NCI-H128 (cell line): ENCODE data around the gene IQSEC1.

ENCODE experiments used
- DNase-seq: peaks from one replicate; lab custom pipeline; 2025; ENCODE audit not compliant: unreplicated experiment; lab: John Stamatoyannopoulos, UW

Gene IQSEC1

DNA sequence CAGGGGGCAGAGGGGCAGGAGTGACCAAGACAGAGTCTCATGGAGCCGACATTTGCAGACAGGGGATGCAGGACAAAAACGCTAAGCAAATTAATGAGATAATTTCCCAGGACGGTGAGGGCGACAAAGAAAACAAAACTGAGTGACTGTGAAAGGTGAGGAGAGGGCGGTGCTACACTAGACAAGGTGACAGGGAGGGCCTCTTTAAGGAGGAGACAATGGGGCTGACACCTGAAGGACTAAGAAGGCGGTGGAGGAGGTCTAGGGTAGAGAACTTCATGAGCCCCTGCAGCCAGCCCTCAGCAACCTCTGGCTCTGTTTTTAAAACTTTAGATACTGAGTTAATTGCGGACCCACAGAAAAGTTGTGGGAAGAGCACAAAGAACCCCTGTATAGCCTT, 41.6 kb downstream of the IQSEC1 start:
- no peak for DNase-seq

DNA sequence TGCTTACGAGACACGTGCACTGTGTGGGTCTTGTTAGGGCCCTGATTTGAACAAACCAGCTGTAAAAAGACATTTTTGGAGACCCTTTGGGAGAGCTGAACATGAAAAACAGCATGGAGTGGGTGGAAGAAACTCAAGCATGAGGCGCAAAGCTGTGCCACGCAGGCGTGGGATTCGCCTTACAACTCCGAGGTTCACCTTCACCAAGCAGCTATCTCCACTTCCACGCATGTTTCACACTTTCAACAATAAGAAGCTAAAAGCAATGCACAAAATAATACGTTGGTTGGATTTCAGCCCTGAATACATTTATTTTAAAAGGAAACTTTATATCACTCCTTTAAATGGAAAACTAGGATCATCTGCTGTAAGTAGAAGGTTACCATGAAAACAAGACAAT, 42.5 kb downstream of the IQSEC1 start:
- DNase-seq, result no peak

DNA sequence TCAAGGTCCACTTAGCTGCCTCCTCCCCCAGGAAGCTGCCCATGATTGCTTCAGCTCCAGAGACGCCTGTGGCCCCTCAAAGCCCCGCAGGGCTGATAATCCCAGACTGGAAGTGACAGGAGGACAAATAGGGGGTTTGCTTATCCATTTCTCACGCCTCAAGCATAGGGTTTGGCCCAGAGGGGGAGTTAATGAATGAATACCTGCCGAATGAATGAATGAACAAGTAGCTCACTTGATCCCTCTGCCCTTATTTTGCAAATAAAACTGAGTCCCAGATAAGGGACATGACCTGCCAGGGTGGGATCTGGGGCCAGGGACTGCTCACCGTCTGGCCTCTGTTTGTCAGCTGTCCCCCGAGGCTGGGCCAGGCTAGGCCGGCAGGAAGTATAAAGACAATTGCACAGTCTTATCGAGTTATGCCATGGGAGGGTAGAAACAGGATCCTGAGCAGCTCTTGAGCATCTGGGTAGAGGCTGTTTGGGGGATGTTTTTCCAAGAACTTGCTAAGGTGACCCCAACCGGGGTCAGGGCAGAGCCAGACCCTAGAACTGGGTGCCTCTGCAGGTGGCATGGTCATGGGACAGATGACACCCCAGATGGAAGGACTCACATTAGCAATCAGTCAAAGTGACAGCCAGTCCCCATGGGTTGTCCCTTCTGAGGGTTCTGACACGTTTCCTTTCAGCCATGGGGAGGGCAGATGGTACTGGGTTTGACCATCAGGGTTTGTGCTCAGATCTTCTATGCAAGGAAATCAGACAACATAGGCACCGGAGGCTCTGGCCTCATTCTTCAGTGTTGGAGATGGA, 45.0 kb downstream of the IQSEC1 start:
- no peak for DNase-seq

DNA sequence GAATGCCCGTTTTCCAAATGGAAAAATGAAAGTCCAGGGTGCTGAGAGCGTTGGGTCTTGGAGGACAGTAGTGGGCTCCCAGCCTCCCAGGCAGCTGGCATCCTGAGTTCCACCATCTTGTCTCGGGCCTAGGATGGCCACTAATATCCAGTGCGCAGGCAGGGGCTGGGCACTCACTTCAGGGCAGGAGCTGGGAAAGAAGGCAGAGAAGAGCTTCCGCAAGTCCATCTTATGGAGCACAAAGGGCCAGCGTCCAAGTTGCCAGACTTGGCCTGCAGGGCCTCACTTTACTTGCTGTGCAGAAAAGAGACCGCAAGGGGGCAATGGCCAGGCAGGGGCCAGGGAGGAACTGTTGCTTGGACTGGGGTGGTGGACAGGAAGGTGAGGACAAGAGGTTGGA, 46.1 kb downstream of the IQSEC1 start:
- DNase-seq, result no peak

DNA sequence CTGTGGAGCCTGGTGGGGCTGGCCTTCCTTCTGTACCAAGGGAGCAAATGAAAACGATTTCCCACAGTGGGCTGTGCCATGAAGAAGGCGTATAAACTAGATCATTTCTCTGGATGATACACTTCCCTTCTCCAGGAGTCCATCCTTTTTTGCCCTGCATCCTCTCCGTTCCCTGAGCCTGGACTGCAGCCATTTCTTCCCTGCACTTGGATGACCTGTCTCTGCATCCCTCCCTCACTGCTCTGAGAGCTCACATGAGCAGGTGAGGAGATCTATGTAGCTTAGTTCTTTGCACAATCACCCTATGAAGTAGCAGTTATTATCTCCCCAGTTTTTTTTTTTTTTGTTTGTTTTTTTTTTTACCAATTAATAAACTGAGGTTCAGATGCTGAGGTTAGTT, 46.7 kb downstream of the IQSEC1 start:
- DNase-seq, result no peak

DNA sequence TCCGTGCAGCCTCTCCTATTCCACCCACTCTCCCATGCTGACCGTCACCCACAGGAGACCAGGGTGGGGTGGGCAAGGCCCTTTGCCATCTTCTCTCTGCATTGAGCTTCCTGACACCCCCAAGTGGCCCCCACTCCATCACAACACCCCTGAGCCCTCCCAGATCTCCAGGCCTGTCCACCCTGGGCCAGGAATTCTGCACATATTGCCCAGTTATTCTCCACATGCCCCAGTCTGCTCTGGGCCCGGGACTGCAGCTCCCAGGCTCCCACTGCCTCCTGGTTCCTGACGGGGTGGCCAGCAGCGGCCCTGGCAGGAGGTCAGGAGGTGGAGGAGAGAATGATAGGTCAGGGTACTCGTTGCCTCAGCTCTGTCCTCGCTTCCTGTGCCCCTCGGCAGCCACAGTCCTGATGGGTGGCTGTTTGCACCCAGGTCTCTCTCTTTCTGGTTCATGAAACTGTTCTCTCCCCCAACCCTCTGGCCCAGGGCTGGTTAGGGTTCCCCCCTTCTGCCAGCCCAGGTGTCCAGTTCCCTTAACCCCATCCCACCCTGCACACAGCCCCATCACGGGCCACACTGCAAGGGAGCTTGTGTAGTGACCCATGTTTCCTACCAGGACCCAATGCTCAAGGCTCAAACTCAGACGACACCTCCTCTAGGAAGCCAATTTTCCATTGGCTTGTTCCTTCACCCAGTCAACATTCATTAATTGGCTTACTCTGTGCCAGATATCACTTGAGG, 47.3 kb downstream of the IQSEC1 start:
- no peak for DNase-seq

DNA sequence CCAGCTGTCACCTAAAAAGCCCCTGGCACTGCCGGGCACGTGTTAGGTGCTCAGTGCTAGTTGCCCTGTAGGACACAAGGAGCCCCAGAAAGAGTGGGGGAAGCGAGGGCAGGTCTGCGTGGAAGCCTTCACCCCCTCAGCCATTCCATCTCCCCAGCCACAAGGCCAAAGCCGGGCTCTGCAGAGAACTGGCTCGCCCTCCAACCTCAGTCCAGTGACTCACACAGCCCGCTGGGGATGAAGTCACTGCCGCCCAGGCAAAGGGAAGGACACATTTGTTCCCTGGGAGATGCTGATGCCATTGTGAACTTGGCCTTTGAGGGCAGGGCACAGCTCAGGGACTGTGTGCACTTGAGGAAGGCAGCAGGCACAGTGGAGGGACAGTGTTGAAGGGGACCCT, 48.1 kb downstream of the IQSEC1 start:
- DNase-seq, result no peak

DNA sequence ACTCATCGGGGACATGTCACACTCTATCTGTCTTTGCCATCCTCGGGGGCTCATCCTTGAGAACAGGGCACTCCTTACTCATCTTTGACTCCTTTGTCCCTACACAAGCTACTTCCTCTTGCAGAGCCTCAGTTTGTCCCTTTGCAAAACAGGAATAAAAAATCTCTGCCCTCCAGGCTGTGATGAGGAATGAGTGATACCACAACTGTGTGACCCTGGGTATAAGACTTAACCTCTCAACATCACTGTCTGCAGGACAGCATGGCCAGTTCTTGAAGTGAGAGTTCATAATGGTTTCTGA, 48.5 kb downstream of the IQSEC1 start:
- no peak for DNase-seq

DNA sequence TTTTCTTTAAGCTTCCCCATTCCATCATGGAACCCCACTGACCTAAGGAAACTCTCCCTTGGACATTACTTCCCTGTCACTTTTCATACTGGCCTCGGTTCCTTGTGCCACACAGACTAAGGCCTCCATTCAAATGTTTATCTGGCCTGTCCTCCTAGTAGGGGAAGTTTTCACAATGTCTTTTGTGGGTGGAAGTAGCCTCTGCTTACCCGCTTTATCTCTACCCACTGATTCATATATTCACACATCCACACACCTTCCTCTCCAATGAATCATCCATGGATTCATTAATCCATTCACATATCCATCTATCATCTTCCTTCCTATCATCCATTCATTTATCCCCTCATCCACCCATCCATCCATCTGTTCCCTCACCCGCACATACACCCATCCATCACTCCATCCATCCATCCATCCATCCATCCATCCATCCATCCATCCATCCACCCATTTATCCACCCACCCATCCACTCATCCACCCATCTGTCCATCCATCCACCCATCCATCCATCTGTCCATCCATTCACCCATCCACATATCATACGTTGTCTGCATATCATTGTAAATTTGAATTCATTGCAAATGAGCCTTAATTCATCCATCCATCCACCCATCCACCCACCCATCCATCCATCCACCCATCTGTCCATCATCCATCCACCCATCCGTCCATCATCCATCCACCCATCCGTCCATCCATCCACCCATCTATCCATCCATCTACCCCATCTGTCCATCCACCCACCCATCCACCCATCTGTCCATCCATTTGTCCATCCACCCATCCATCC, 49.1 kb downstream of the IQSEC1 start:
- DNase-seq, result no peak

DNA sequence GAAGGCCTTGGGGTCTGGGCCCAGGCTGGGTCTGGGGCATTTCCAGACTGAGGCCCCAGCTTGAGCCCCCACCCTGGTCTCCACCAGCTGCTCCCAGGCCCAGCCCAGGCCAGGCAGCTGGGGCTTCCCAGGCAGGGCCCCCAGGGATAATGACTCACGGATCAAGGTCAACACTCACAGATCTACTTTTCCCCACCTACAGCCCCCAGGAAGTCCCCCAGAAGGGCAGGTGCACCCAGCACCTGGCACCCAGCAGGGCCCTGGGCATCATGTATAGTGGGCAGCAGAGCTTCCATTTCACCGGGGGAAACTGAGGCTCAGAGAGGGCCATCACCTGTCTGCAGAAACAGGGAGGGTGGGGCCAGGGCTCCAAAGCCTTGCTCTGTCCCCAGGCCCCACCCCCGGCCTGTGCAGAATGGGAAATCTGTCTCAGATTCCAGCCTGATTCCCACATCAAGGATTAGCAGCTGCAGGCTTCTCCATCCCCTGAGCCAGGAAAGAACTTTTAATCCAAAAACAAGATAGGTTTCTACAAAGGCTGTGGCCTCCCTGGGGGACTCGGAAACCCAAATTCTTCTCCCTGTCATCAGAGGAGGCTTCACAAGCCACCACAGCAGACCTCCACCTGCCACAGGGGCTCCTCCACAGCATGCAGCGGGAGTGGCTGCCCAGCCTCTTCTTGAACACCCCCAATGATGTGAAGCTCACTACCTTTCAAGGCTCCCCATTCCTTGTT, 49.8 kb downstream of the IQSEC1 start:
- DNase-seq, result no peak

DNA sequence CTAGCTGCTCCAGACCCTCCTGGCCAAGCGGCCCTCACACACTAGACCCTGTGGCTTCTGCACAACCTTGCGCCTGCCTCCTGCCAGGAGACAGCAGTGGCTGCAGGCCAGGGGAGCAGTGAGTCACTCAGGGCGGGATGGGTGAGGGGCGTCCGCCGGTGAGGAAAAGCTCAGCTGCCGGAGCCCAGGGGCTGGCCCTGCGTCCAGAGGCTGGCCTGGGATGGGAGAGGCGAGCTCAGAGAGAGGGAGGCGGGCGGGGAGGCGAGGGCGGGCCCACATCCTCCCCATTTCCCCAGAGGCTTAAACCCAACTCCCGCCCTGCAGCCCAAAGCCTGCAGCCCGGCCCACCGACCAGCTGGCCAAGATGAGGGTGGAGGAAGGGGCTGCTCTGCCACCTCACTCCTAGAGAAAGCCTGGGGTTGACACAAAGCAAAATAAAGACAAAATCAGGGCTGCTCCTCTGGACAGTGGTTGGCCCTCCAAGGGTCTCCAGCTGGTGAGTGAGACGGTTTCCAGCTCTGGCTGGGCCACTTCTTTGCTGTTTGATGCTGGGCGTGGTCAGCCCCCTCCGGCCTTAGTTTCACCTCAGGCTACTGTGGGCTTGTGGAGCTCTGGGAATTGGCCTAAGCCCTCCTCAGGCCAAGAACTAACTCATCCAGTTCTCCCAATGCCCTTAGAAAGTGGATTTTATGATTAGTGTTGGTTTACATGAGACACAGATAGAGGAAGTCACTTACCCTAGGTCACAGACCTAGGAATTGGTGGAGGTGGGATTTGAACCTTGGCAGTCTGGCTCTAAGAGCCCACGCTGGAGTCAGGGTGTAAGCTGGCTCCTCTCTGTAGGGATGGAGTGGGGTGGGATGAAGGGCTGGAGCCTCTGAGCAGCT, 50.6 kb downstream of the IQSEC1 start:
- DNase-seq, result no peak

DNA sequence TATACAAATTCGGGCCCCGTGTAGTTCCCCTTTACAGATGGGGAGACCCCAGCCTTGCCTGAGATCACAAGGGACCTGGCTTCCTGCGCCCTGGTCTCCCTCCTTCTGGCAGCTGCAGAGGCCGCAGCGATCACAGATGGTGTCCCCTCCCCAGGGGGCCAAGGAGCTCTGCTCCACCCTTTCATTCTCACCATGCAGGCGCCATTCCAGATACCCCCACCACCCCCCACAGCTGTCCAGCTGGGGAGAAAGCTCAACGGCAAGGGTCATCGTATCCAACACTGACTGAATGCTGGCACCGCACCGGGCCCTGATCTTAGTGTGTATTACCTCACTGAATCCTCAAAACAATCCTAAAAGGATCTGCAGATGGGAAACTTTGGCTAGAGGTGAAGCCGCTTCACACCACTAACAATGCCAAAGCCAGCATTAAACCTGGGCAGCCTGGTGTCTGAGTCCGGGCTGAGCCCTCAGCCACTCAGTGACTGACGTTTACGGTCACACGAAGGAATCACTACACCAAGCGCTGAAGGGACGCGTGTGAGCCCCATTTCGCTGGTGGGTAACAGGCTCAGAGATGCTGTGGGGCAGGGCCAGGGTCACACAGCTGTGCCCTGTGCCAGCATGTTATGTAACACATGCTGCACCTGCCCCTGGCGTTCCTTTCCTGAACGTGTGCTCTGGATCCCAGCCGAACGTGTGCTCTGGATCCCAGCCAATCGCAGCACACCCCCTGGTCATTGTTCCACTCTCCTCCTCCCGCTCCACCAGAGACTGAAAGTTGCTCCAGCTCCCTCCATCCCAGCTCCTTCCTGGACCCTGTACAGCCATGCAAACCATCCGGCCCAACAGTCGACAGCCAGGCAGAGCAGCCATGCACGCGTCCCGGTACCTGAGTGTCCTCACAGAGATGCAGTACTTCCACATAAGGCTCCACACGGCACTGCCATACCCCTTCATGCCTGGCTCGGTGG, 51.8 kb downstream of the IQSEC1 start:
- DNase-seq, result no peak

DNA sequence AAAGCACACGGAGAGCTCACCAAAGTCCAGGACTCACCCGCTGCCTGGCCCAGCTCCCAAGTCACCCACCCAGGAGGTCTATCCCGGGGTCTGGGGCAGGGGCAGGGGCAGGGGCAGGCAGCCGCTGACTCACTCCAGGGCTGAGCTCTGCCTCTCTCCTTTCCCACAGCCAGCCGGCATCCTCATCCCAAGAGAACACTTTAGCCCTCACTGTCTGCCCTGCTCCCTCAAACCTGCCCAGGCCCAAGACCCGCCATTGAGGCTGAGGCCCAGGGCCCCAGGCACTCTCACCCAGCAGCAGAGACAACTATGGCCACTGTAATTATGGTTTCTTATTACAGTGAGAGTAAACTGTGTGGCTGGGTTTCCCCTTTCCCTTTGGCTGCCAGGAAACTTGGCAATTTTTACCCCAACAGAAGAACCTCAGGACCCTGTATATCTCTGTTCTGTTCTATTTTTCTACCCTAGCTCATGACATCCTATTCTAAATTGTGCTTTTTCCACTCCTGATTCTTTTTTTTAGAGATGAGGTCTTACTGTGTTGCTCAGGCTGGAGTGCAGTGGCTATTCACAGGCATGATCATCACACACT, 53.0 kb downstream of the IQSEC1 start:
- no peak for DNase-seq

DNA sequence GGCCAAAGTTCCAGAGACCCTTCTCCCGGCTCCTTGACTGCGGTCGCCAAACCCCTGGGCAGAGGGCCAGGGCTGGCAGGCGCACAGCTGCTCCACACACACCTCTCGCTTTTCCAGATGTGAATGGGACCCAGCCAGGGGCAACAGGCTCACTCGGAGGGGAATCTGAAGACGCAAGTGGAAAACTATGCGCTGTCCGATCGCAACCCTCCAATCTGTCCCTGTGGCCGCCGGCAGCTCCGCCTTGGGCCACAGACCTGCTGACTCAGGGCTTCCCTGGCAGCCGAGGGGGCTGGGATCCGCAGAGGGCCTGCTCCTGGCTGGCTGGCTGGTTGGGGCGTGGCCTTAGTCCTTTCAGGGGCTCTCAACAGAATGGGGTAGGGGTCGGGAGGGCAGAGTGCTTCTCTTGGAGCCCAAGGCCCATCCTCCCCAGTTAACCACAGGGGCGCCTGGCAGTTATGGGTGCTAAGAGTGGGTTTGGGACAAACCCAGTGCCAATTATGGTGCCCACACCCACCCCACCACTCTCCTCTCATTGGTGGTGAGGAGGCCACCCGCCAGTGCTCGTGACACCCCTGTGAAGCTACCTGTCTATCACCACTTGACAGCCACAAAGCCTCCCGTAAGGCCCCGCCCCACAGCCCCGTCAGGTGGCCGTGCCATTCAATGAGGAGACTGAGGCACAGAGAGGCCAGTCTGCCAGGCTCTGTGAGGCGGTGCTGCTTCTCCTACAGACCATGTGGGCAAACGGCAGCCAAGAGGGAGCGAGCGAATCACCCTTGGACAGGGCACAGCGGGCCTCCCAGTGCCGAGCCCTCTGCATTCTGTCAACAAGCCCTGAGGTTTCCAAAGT, 53.8 kb downstream of the IQSEC1 start:
- no peak for DNase-seq

DNA sequence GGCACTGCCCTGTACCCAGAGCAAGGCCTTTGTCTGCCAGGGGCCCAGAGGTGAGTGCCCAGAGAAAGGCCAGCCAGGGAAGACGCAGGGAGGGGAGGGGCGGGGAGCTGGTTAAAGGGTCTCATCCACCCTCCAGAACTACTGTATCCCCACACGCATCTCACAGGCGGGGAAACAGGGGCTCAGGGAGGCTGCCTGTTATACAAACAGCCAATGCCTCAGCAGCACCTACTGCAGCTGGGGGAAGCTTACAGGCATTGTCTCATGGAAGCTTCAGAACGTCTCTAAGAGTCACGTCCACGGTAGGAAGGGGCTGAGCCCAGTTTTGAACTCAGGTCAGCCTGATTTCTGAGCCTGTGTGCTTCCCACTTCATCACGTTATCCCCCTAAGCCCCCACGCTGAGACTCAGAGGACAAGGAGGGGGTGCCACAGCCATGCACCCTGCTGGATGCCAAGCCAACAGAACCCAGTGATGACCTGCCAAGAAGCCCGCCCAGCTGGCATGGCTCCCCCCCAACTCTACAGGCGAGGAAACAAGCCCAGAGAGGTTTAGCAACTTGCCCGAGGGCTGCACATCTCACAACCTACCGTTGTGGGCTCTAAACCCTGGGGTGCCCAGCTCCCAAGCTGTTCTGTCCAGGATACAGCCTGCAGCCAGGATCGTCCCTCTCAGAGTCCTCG, 54.5 kb downstream of the IQSEC1 start:
- no peak for DNase-seq

DNA sequence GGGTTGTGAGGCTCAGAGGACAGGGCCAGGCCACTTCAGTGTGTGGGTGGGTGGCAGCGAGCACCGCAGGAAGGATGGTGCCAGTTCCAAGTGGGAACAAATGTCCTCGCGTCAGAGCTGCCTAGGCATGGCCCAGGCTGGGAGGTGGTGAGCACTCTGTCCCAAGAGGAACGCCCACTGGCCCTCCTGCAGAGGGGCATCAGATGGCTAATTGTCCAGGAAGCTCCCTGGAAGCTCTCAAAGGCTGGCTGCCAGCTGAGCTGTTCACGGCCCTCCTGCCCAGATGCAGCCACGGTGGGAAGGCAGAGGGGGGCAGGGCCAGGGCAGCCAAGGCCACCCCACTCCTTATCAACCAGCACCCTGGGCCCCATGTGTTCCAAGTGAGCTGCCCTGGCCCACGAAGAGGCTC, 55.2 kb downstream of the IQSEC1 start:
- no peak for DNase-seq

DNA sequence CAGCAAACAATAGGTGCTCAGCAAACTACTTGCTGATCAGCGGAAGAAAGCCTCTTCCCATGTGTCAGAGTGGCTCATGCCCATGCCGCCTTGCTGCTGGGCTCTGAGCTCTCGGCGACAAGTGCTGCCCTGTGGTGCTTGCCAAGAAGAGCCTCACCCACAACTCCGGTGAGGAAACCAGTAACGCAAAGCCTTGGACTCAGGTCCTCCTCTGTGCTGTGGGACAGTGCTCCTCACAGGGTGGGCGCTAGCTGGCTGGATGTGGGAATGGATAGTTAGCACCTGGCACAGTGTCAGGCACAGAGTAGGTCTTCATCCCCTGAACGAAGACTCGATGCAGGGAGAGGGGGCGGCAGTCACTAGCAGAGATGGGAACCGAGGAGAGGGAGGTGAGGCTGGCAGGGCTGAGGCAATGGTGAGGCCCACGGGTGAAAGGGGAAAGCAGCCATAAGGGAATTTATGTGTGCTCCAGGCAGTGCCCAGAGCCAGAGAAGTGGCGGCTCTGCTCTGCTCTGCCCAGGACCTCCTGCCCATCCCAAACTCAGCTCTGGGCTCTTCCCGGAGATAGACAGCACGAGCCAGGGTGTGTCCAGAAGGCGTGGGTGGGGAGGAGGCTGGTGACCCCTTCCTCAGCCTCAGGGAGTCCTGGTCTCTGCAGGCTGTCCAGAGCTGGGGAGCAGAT, 55.7 kb downstream of the IQSEC1 start:
- DNase-seq, result no peak
